Daoy (cell line): ENCODE results near the gene DLX3. TPM values are rescaled to one million over a fixed set of nuclear protein-coding genes. Genes with fewer than 3 reads are reported as not detected.

Experiments used
- DNase-seq: peaks from one replicate; pipeline ENCODE4 v3.0.0-alpha.2; 2015; ENCODE audit warnings: low read depth
- total RNA-seq: library from RNA; depleted of rRNA; stranded (reverse); fragments of >200 nt; shearing (Covaris generic); gene quantifications from 2 replicates; pipeline ENCODE4 v1.2.3, GENCODE V29; 2014; rRNA removed

The DLX3 gene
- total RNA-seq, 1 experiment from 2014 or later = not detected

DNA sequence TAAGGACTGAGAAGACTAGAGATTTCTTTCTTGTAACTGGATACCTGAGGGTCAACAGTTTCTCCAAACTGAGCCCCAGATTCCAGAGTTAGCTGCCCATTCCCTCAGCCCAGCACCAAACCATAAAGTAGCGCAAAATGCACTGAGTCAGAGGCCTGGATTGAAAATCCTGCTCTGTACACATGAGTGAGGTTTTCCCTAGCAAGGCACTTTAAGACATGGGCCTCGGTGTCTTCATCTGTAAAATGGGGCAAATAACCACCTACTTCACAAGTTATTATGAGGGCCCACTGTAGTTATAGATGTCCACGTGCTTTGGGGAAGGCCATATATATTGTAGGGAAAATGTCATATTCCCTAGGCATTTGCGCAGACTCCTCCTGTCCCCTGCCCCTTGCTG, 36.3 kb downstream of the DLX3 start:
- no peak for DNase-seq

DNA sequence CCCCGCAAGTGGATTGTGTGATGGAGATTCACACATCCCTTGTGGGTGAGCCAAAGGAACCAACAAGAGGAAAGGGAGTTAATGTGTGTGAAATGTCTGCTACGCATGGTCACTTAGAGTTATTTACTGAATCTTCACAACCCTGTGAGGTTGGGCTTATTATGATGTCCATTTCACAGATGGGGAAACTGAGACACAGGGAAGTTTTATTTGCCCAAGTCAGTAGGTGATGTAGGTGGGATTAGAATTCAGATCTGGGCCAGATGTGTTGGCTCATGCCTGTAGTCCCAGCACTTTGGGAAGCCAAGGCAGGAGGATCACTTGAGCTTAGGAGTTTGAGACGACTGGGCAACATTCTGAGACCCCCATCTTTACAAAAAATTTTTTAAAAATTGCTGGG, 37.7 kb downstream of the DLX3 start:
- DNase-seq = no peak

DNA sequence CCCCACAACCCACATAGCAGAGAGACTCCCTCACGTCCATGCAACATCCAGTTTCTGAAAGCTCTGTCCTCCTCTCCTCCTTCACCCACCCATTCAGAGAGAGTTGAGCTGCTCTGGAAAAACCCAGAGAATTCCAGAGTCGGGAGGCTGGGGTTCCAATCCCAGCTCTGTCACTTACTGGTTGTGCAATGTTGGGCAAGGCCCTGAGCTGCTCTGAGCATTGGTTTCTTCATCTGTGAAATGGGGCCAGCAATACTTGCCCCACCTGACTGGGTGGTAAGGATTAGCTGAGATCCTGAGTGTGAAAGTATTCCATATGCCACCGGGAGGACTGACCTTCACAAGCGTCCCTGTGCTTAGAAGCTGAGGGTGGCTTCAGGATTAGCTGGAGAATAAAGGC, 38.2 kb downstream of the DLX3 start:
- DNase-seq = no peak

DNA sequence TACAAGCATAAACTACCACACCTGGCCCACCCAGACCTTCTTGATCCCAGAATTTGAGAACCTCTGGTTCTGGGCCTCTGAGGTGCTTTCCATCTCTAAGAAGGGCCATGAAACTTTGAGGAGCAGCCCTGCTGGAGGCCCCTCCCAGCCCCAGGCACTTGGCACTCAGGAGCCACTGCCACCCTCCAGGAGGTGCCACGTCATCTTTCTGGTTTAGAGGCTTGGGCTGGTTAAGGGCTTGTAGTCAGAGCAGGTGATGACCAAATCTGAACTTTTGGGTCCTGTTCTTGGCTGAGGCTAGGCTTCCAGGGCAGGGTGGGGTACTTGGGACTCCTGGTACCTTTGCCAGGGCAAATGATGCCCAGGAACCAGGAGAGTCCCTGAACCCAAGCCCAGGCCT, 39.9 kb downstream of the DLX3 start:
- DNase-seq = peak; percentile 75

DNA sequence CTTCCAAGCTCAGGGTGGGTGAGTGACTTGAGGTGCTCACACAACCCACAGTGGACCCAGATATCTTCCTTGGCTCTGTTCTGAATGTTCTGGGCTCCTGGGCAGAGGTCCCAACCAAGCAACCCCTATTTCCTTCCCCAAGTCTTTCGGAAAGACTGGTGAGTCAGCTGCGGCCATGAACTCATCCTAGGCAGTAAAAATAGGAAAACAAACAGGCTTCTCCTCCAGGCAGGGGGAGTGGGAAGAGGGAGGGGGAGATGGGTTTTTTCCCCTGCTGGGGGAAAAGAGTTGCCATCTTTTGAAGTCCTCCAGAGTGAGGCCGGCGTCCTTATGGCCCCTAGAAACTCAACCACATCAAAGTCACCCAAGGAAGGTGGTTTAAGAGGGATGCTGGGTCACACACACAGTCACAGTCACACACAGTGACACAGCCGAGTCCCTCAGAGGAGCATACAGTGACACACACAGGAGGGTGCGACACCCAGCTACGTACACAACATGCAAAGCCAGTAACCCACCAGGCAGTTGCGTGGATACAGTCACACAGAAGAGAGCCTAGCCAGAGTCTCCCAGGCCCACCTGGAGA, 42.0 kb downstream of the DLX3 start:
- peak; percentile 73 for DNase-seq

DNA sequence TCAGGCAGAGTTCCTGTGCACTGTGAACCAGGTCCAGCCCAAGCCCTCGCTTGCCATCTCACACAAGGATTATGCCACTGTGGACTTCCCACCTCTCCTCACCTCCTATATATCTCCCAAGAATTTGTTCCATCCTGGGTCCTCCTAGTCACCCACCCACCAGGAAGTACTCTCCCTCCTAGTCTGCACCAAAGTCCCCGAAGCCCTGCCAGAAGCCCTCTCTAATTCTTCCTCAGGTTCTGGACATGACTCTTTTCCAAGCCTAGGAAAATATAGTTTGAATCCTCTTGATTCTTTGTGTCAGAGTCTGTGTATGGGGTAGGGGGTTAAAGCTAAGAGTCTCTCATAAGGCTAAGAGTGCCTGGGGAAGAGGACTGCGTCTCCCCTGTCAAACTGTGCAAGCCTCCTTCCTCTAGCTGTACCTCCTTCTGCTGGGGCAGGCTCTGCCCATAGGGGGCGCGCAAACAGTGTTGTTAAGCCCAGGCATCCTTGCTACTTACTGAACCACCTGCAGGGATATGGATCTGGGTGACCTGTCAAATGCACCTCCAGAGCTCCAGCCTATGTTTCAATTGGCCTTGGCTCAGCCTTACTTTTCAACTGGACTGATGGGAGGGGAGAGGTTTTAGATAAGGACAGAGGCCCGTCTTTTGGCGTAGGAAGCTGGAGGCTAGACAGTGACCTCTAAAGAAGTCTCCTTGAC, 42.7 kb downstream of the DLX3 start:
- peak; percentile 79 for DNase-seq

DNA sequence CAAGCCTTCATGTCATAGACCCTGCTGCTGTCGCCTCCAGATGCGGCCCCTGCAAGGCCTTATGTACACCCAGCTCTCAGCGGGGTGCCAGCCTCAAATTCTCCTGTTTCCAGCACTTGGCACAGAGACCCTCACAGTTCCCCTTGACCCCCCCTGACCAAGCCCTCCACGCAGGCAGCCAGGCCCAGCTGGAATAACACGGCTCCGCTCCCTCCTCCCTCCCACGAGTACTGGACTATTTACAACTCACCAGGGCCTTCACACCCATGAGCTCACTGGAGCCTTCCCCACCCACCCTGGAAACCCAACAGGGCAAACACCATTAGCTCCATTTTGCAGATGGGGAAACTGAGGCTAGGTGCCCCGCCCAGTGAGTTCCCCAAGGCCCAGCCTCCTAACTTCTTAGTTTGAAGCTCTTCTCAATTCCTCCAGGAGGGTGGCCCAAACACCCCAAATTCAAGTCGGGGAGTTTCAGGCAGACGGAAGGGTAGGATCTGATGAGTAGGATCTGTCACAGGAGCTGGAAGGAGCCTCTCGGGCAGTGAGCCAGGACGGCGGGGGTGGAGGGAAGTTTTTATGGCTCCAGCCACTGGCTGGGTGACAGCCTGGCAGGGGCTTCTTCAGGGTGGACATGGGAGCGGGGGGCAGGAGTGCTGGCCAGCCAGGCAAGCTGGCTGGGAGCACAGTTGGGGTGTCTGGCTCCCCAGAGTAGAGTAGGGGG, 43.5 kb downstream of the DLX3 start:
- DNase-seq = peak; percentile 50

DNA sequence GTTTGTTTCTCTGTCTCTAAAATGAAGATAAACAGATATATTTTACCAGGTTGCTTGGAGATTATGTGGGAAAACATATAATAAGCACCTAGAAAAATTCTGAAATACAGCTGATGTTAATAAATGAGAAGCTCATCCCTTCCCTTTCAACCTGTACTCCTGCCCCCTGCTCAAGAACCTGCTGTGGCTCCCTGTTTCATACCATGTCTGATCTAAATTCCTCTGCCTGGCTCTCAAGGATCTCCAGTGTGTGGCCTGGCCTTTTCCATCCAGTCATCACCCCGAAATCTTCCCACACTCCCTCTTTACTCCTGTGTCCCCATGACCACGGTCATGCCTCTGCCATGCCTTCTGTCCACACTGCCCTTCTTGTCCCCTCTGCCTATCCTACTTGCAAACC, 45.4 kb downstream of the DLX3 start:
- DNase-seq = no peak

DNA sequence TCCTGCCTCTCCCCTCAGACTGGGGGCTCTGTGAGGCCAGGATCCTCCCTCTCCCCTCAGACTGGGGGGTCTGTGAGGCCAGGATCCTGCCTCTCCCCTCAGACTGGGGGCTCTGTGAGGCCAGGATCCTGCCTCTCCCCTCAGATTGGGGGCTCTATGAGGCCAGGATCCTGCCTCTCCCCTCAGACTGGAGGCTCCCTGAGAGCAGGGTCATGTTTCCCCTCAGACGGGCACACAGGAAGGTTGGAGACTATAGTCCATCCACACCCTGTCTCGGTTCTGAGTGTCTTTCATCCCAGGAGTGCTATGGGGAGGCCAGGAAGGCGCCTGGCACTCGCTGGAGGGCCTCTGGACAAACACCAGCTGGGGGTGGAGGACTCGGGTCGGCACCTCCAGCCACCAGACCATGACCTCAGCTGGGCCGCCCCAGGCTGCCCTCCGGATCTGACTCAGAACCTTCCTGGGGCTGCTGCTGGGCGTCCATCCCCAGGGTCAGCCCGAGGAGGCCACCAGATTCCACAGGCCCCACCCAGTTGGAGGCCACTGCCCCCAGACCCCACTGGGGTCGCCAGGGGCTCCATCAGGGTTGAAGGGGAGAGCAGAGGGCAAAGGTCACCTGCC, 48.0 kb downstream of the DLX3 start:
- DNase-seq = no peak

DNA sequence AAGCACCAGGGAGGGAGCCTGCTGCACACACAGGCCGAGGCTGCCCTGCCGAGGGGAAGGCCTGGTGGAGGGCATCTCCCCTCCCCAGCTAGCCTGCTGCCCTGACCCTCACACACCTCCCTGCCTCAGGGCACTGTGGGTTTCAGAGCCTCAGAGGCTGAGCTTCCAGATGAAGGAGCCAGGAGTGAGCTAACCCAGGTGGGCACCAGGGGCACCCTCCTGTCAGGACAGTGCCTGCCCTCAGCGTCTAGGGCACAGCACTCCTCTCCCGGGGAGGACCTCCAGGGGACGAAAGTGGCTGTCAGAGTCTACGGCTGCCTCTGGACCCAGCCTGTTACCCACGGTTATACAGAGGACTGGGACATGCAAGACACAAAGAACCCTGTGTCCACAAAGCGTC, 48.8 kb downstream of the DLX3 start:
- no peak for DNase-seq

DNA sequence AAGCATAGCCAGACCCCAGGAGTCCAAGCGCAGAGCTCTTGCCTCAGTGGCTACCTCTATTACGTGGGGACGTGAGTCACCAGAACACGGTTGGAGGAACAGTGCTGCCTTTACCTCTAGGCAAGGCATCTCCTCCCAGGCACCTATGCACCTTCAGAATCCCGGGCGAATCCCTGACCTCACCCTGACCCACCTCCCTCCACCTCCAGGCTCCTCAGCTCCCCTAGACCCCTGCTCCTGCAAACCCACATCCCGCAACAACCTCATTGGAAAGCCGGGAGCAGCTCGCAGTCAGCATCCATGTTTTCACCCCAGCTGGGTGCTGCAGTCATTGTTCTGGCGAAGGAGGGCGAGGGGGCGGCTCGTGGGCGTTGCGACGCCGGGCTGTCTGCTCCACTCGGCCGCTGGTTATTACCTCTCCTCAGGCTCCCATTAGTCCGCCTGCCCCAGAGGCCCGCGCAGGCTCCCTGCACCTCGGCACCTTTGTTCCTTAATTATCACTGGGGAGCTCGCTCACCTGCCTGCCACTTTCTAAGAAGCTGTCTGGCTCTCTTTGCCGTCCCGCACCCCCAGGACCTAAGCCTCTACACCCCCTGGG, 50.7 kb downstream of the DLX3 start:
- no peak for DNase-seq

DNA sequence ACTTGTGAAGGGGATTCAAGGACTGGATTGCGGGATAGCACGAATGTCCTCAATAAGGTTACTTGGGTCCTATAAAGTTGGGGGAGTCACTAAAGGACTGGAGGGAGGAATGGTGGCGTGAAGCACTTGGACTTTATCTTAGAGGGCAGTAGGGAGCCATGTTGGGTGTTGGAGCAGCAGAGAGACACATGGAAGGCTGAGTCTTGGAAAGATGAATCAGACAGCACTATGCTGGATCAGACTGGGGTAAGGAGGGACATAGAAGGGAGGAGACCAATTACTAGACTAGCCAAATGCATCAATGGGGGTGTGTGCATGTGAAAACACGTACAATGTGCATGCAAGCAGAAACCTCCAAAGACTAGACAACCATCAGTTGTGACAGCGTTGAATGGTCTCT, 52.1 kb downstream of the DLX3 start:
- no peak for DNase-seq

DNA sequence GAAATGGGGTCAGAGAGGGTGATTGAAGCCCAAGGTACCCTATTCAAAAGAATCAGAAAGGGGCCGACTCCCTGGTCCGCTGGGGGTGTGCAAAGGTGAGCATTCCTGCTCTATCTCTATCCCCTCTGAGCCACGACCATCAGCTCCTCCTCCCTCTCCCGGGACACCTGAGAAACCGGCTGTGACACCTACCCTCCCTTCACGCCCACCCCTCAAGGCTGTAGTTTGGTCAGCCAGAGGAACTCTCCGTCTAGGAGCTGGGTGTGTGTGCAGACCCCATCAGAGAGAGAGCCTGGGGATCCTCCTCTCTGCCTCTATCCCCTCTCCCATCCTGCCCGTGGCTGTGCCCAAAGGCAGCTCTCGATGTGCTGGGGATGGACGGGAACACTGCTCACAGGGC, 53.6 kb downstream of the DLX3 start:
- no peak for DNase-seq

Other genes with a start within 250 kb of the DLX3 start
- 2.7 and 5.0 TPM in 2 replicates for gene FAM117A, start 231.1 kb downstream of the DLX3 start, total RNA-seq
- 22.9 and 31.4 TPM in 2 replicates for gene KAT7, start 206.5 kb downstream of the DLX3 start, total RNA-seq
- not detected in 2 replicates for gene TAC4, start 147.2 kb downstream of the DLX3 start, total RNA-seq
- gene DLX4, start 26.0 kb downstream of the DLX3 start, total RNA-seq = 0.11 TPM in 1 of 2 replicates, not detected in the other
- gene ITGA3, start 60.9 kb upstream of the DLX3 start, total RNA-seq = 70.8 and 76.5 TPM in 2 replicates
- gene PDK2, start 100.1 kb upstream of the DLX3 start, total RNA-seq = 4.5 and 5.7 TPM in 2 replicates
- gene SAMD14, start 134.9 kb upstream of the DLX3 start, total RNA-seq = 1.7 and 2.6 TPM in 2 replicates
- gene PPP1R9B, start 155.5 kb upstream of the DLX3 start, total RNA-seq = 28.8 and 36.3 TPM in 2 replicates
- gene SGCA, start 170.8 kb upstream of the DLX3 start, total RNA-seq = 0.51 and 1.3 TPM in 2 replicates
- gene COL1A1, start 206.4 kb upstream of the DLX3 start, total RNA-seq = 288 and 336 TPM in 2 replicates